ENCODE data around the gene PPFIA2. TPM values are rescaled to one million over a fixed set of nuclear protein-coding genes. Genes with fewer than 3 reads are reported as not detected.

PPFIA2 gene
- total RNA-seq, 1 experiment from 2014 or later = 1.1 TPM

DNA sequence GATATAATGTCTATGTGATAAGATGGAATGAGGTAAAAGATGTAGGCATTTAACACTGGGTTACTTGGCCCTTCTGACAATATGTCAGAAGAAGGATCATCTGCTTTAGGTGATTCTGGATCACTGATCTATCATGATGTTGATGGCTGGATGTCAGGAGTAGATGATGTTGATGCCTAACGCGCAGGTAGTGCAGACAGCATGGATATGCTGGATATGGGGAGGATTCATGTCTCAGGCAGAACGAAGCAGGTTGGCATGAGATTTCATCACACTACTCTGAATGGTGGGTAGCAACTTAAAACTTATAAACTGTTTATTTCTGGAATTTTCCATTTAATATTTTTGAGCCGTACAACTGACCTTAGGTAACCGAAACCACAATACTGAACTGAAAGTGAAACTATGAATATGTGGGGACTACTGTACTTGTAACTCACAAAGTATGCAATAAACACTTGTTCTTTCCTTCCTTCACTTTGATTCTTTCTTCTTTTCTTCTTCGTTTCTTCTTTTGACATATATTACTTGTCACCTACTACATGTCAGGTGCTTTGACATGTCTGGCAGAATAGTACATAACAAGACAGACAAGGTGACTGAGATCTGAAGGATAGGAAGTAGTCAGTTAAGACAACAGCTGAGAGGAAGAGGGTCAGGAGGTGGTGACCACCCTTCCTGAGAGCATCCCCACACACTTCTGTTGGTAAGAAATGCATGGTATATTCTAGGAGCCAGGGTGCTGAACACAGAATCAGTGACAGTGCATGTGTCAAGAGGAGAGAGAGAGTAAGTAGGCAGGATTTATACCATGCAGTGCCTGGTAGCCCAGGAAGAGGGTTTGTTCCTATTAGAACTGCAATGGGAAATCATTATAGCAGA is 238.8 kb downstream of the PPFIA2 start (continued):
- TF ChIP-seq, protein P1, sequence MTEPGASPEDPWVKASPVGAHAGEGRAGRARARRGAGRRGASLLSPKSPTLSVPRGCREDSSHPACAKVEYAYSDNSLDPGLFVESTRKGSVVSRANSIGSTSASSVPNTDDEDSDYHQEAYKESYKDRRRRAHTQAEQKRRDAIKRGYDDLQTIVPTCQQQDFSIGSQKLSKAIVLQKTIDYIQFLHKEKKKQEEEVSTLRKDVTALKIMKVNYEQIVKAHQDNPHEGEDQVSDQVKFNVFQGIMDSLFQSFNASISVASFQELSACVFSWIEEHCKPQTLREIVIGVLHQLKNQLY (CRISPR knock-in tag; IDR thresholded peaks at IDR 0.05) = no peak
- no peak for TF ChIP-seq ZNF396 (CRISPR knock-in tag; IDR thresholded peaks at IDR 0.05; ENCODE audit: borderline replicate concordance)
- TF ChIP-seq, protein P2, sequence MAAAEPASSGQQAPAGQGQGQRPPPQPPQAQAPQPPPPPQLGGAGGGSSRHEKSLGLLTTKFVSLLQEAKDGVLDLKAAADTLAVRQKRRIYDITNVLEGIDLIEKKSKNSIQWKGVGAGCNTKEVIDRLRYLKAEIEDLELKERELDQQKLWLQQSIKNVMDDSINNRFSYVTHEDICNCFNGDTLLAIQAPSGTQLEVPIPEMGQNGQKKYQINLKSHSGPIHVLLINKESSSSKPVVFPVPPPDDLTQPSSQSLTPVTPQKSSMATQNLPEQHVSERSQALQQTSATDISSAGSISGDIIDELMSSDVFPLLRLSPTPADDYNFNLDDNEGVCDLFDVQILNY (CRISPR knock-in tag; IDR thresholded peaks at IDR 0.05) = no peak
- TF ChIP-seq, protein P3, sequence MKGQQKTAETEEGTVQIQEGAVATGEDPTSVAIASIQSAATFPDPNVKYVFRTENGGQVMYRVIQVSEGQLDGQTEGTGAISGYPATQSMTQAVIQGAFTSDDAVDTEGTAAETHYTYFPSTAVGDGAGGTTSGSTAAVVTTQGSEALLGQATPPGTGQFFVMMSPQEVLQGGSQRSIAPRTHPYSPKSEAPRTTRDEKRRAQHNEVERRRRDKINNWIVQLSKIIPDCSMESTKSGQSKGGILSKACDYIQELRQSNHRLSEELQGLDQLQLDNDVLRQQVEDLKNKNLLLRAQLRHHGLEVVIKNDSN (CRISPR knock-in tag; IDR thresholded peaks at IDR 0.05) = no peak
- no peak for TF ChIP-seq ETV6 (CRISPR knock-in tag; IDR thresholded peaks at IDR 0.05)
- no peak for TF ChIP-seq CREB1 (CRISPR knock-in tag; IDR thresholded peaks at IDR 0.05)
- TF ChIP-seq TCF7 (CRISPR knock-in tag; IDR thresholded peaks at IDR 0.05; ENCODE audit: low read depth) = no peak
- no peak for TF ChIP-seq JUN (CRISPR knock-in tag; IDR thresholded peaks at IDR 0.05)
- no peak for TF ChIP-seq MXD4 (CRISPR knock-in tag; IDR thresholded peaks at IDR 0.05; ENCODE audit: borderline replicate concordance)
- TF ChIP-seq, protein P4, sequence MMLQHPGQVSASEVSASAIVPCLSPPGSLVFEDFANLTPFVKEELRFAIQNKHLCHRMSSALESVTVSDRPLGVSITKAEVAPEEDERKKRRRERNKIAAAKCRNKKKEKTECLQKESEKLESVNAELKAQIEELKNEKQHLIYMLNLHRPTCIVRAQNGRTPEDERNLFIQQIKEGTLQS (CRISPR knock-in tag; conservative IDR thresholded peaks at IDR 0.05) = no peak
- no peak for TF ChIP-seq ZNF121 (CRISPR knock-in tag; IDR thresholded peaks at IDR 0.05)

DNA sequence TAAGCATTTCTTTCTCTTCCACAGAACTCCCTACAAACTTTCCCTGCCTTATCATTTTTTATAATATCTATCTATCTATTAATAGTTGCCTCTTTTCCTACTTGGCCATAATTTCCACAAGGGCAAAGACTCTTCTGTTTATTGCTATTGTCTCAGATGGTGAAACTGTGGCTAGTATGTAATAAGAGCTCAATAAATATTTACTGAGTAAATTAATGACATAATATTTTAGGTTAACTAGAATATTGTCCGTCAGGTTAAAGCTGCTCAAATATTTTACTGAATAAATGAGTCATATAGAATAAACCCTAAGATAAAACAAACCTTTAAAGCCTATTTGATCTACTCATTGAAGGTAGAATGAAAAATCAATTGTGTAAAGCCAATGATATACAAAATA is 240.5 kb downstream of the PPFIA2 start:
- Mint-ChIP-seq H3K36me3 (no peaks in the 10 kb centered on the region), H3K9me3 (no peaks in the 10 kb centered on the region), H3K4me3 (no peak overlapping the region), H3K27me3 (ENCODE audit: low read depth) (no peaks in the 10 kb centered on the region), H3K27ac (no peak overlapping the region), H3K4me1 (no peaks in the 10 kb centered on the region)
- DNase-seq (ENCODE audit: low spot score) = no peak
- no peak for ATAC-seq
- ChIA-PET CTCF (no interaction called here), POLR2A (no interaction called here)
- no peak for TF ChIP-seq ZNF138 (CRISPR knock-in tag; conservative IDR thresholded peaks at IDR 0.05)
- no peak for TF ChIP-seq FOXK1 (CRISPR knock-in tag; IDR thresholded peaks at IDR 0.05)
- TF ChIP-seq HMGA2 (CRISPR knock-in tag; IDR thresholded peaks at IDR 0.05) = no peak
- TF ChIP-seq, protein P1 (CRISPR knock-in tag; IDR thresholded peaks at IDR 0.05) = no peak
- no peak for TF ChIP-seq TP53 (CRISPR knock-in tag; IDR thresholded peaks at IDR 0.05)
- TF ChIP-seq, protein P5, sequence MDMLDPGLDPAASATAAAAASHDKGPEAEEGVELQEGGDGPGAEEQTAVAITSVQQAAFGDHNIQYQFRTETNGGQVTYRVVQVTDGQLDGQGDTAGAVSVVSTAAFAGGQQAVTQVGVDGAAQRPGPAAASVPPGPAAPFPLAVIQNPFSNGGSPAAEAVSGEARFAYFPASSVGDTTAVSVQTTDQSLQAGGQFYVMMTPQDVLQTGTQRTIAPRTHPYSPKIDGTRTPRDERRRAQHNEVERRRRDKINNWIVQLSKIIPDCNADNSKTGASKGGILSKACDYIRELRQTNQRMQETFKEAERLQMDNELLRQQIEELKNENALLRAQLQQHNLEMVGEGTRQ (CRISPR knock-in tag; IDR thresholded peaks at IDR 0.05) = no peak
- TF ChIP-seq, protein P6, sequence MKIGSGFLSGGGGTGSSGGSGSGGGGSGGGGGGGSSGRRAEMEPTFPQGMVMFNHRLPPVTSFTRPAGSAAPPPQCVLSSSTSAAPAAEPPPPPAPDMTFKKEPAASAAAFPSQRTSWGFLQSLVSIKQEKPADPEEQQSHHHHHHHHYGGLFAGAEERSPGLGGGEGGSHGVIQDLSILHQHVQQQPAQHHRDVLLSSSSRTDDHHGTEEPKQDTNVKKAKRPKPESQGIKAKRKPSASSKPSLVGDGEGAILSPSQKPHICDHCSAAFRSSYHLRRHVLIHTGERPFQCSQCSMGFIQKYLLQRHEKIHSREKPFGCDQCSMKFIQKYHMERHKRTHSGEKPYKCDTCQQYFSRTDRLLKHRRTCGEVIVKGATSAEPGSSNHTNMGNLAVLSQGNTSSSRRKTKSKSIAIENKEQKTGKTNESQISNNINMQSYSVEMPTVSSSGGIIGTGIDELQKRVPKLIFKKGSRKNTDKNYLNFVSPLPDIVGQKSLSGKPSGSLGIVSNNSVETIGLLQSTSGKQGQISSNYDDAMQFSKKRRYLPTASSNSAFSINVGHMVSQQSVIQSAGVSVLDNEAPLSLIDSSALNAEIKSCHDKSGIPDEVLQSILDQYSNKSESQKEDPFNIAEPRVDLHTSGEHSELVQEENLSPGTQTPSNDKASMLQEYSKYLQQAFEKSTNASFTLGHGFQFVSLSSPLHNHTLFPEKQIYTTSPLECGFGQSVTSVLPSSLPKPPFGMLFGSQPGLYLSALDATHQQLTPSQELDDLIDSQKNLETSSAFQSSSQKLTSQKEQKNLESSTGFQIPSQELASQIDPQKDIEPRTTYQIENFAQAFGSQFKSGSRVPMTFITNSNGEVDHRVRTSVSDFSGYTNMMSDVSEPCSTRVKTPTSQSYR (CRISPR knock-in tag; IDR thresholded peaks at IDR 0.05) = no peak
- TF ChIP-seq KAT7 (CRISPR knock-in tag; IDR thresholded peaks at IDR 0.05; ENCODE audit: borderline replicate concordance) = no peak
- no peak for TF ChIP-seq NR3C1 (CRISPR knock-in tag; conservative IDR thresholded peaks at IDR 0.05; ENCODE audit: low read depth)
- no peak for TF ChIP-seq EMX1 (CRISPR knock-in tag; IDR thresholded peaks at IDR 0.05)
- TF ChIP-seq, protein P7, sequence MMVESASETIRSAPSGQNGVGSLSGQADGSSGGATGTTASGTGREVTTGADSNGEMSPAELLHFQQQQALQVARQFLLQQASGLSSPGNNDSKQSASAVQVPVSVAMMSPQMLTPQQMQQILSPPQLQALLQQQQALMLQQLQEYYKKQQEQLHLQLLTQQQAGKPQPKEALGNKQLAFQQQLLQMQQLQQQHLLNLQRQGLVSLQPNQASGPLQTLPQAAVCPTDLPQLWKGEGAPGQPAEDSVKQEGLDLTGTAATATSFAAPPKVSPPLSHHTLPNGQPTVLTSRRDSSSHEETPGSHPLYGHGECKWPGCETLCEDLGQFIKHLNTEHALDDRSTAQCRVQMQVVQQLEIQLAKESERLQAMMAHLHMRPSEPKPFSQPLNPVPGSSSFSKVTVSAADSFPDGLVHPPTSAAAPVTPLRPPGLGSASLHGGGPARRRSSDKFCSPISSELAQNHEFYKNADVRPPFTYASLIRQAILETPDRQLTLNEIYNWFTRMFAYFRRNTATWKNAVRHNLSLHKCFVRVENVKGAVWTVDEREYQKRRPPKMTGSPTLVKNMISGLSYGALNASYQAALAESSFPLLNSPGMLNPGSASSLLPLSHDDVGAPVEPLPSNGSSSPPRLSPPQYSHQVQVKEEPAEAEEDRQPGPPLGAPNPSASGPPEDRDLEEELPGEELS (CRISPR knock-in tag; IDR thresholded peaks at IDR 0.05) = no peak
- no peak for TF ChIP-seq ZNF423 (CRISPR knock-in tag; IDR thresholded peaks at IDR 0.05)
- no peak for TF ChIP-seq NFE2L1 (CRISPR knock-in tag; IDR thresholded peaks at IDR 0.05)
- TF ChIP-seq, protein P8, sequence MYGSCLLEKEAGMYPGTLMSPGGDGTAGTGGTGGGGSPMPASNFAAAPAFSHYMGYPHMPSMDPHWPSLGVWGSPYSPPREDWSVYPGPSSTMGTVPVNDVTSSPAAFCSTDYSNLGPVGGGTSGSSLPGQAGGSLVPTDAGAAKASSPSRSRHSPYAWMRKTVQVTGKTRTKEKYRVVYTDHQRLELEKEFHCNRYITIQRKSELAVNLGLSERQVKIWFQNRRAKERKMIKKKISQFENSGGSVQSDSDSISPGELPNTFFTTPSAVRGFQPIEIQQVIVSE (CRISPR knock-in tag; IDR thresholded peaks at IDR 0.05; ENCODE audit: borderline replicate concordance) = no peak
- no peak for TF ChIP-seq ZNF317 (CRISPR knock-in tag; IDR thresholded peaks at IDR 0.05; ENCODE audit: borderline replicate concordance, low read depth)
- TF ChIP-seq NFYB (CRISPR knock-in tag; conservative IDR thresholded peaks at IDR 0.05; ENCODE audit: low read depth) = no peak

Data from WTC11 (cell line).